H1 (cell line): ENCODE measurements around the gene PCDH9. TPM values are rescaled to one million over a fixed set of nuclear protein-coding genes. Genes with fewer than 3 reads are reported as not detected.

Experiments used
- CTCF ChIA-PET: fragments of 300-600 bp; sonication (Branson Sonifier 250); formaldehyde crosslinking; loops from one replicate; lab custom pipeline; 2021; ENCODE audit not compliant: partially characterized antibody; lab: Charles Lee
- POLR2A ChIA-PET: fragments of 300-600 bp; sonication (Branson Sonifier 250); formaldehyde crosslinking; loops from one replicate; lab custom pipeline; 2021; ENCODE audit warnings: inconsistent platforms; ENCODE audit not compliant: partially characterized antibody; lab: Charles Lee
- DNase-seq, 2 experiments: peaks; one replicate each; pipeline versions ENCODE4 v3.0.0 to v3.0.0-alpha.2; 2010 to 2022; ENCODE audit warnings: low spot score in 2 of 2, low read depth in 1 of 2, mixed read lengths in 1 of 2
- FAIRE-seq: peaks from 2 replicates; lab custom pipeline; 2011; peaks lifted over from hg19 to GRCh38; lab: Jason Lieb, UNC
- H2AFZ ChIP-seq: 2 replicates; pipeline ENCODE4 v1.8.1; 2012; ENCODE audit warnings: low read length, inconsistent platforms
- H2AK5ac ChIP-seq: 2 replicates; pipeline ENCODE4 v1.6.1; 2013; ENCODE audit warnings: low read depth, low read length
- H2BK120ac ChIP-seq: replicated peaks from 2 replicates; pipeline ENCODE3; 2013; ENCODE audit warnings: low read depth, low read length, inconsistent platforms
- H2BK12ac ChIP-seq: 2 replicates; pipeline ENCODE4 v1.6.1; 2013; ENCODE audit warnings: low read depth, low read length
- H2BK15ac ChIP-seq: 2 replicates; pipeline ENCODE4 v1.6.1; 2013; ENCODE audit warnings: low read length
- H2BK20ac ChIP-seq: 2 replicates; pipeline ENCODE4 v1.6.1; 2013; ENCODE audit warnings: low read length
- H2BK5ac ChIP-seq: 2 replicates; pipeline ENCODE4 v1.6.1; 2013; ENCODE audit warnings: low read depth, low read length
- H3K14ac ChIP-seq: 2 replicates; pipeline ENCODE4 v1.6.1; 2013; ENCODE audit warnings: inconsistent platforms; ENCODE audit not compliant: insufficient read length
- H3K18ac ChIP-seq: 2 replicates; pipeline ENCODE4 v1.6.1; 2013; ENCODE audit warnings: low read length; ENCODE audit errors: extremely low read depth
- H3K23ac ChIP-seq: 2 replicates; pipeline ENCODE4 v1.6.1; 2013; ENCODE audit warnings: inconsistent platforms; ENCODE audit not compliant: insufficient read length
- H3K23me2 ChIP-seq: 2 replicates; pipeline ENCODE4 v1.6.1; 2013; ENCODE audit warnings: low read depth, low read length
- H3K27ac ChIP-seq: 2 replicates; pipeline ENCODE4 v1.6.1; 2011; ENCODE audit warnings: low read depth, low read length, inconsistent platforms
- H3K27me3 ChIP-seq, 4 experiments: replicated peaks in 1 of 4; 1 replicate in 1 of 4; 2 replicates in 3 of 4; pipeline versions ENCODE4 v1.6.1 to v1.8.1; 2011 to 2013; ENCODE audit warnings: low read length in 3 of 4, mild to moderate bottlenecking in 3 of 4, inconsistent platforms in 2 of 4, mixed read lengths in 2 of 4, moderate library complexity in 1 of 4; ENCODE audit not compliant: control insufficient read depth in 3 of 4, insufficient read depth in 3 of 4; ENCODE audit errors: extremely low read depth in 1 of 4
- H3K36me3 ChIP-seq, 4 experiments: 2 replicates each; pipeline versions ENCODE4 v1.6.1 to v1.8.1; 2011 to 2013; ENCODE audit warnings: mild to moderate bottlenecking in 4 of 4, low read length in 3 of 4, moderate library complexity in 2 of 4, control low read depth in 1 of 4, inconsistent platforms in 1 of 4; ENCODE audit not compliant: insufficient read depth in 4 of 4, control insufficient read depth in 2 of 4
- H3K4ac ChIP-seq: replicated peaks from 2 replicates; pipeline ENCODE3; 2013; ENCODE audit warnings: low read length, low read depth, mixed read lengths, inconsistent platforms; ENCODE audit not compliant: insufficient read length
- H3K4me1 ChIP-seq, 4 experiments: replicated peaks in 1 of 4; 1 replicate in 1 of 4; 2 replicates in 3 of 4; pipeline versions ENCODE4 v1.6.1 to v1.8.1; 2011 to 2013; ENCODE audit warnings: low read length in 3 of 4, inconsistent platforms in 2 of 4, mixed read lengths in 1 of 4; ENCODE audit not compliant: insufficient read depth in 4 of 4, control insufficient read depth in 3 of 4
- H3K4me2 ChIP-seq, 2 experiments: 2 replicates each; pipeline versions ENCODE4 v1.6.1 to v1.8.1; 2011 to 2013; ENCODE audit warnings: low read depth in 2 of 2, low read length in 2 of 2, control low read depth in 1 of 2, inconsistent platforms in 1 of 2, mild to moderate bottlenecking in 1 of 2; ENCODE audit not compliant: insufficient read depth in 1 of 2
- H3K4me3 ChIP-seq, 4 experiments: fragments of 200-600, 300-600 bp in 1 of 4; sonication (generic), shearing (Covaris generic), sonication (Bioruptor Twin) in 1 of 4; 2 replicates each; pipeline versions ENCODE4 v1.5.1 to v1.8.1; 2011 to 2016; ENCODE audit warnings: low read length in 4 of 4, low read depth in 3 of 4, control low read depth in 2 of 4, inconsistent platforms in 2 of 4, mild to moderate bottlenecking in 2 of 4, mixed read lengths in 1 of 4, moderate library complexity in 1 of 4; ENCODE audit not compliant: insufficient read depth in 2 of 4; ENCODE audit errors: extremely low read depth in 1 of 4
- H3K56ac ChIP-seq: replicated peaks from 2 replicates; pipeline ENCODE3; 2013; ENCODE audit warnings: low read depth, mild to moderate bottlenecking, mixed read lengths, low read length, inconsistent platforms; ENCODE audit not compliant: insufficient read length
- H3K79me1 ChIP-seq: 2 replicates; pipeline ENCODE4 v1.6.1; 2013; ENCODE audit warnings: low read depth, low read length, control low read depth
- H3K79me2 ChIP-seq, 2 experiments: 2 replicates each; pipeline versions ENCODE4 v1.6.1 to v1.8.1; 2012 to 2013; ENCODE audit warnings: low read length in 2 of 2, mild to moderate bottlenecking in 2 of 2, inconsistent platforms in 1 of 2; ENCODE audit not compliant: insufficient read depth in 2 of 2, control insufficient read depth in 1 of 2
- H3K9ac ChIP-seq, 4 experiments: replicated peaks in 1 of 4; 1 replicate in 1 of 4; 2 replicates in 3 of 4; pipeline versions ENCODE4 v1.6.1 to v1.8.1; 2011 to 2013; ENCODE audit warnings: low read depth in 3 of 4, low read length in 3 of 4, control low read depth in 2 of 4, mild to moderate bottlenecking in 2 of 4, moderate library complexity in 2 of 4, inconsistent platforms in 1 of 4; ENCODE audit errors: extremely low read depth in 1 of 4
- H3K9me3 ChIP-seq, 2 experiments: 2 replicates each; pipeline versions ENCODE4 v1.6.1 to v1.8.1; 2012 to 2013; ENCODE audit warnings: mild to moderate bottlenecking in 2 of 2, moderate library complexity in 2 of 2, control low read depth in 1 of 2, inconsistent platforms in 1 of 2, low read depth in 1 of 2, low read length in 1 of 2, mixed read lengths in 1 of 2; ENCODE audit not compliant: insufficient read depth in 2 of 2
- H4K20me1 ChIP-seq, 2 experiments: replicated peaks in 1 of 2; 2 replicates each; pipeline versions ENCODE3 to v1.8.1; 2011 to 2013; ENCODE audit warnings: inconsistent platforms in 2 of 2, low read length in 2 of 2, mild to moderate bottlenecking in 1 of 2; ENCODE audit not compliant: insufficient read depth in 2 of 2, control insufficient read depth in 1 of 2
- H4K5ac ChIP-seq: 2 replicates; pipeline ENCODE4 v1.6.1; 2013; ENCODE audit warnings: low read length, low read depth, mixed read lengths, inconsistent platforms; ENCODE audit not compliant: insufficient read length
- H4K8ac ChIP-seq: 2 replicates; pipeline ENCODE4 v1.8.0; 2013; ENCODE audit warnings: mild to moderate bottlenecking, moderate library complexity, low read length, inconsistent platforms; ENCODE audit not compliant: insufficient read depth; ENCODE audit errors: extremely low read depth
- H4K91ac ChIP-seq: replicated peaks from 2 replicates; pipeline ENCODE3; 2013; ENCODE audit warnings: low read length, mixed read lengths, inconsistent platforms; ENCODE audit not compliant: insufficient read length
- CBX5 ChIP-seq: fragments of 300-800, 300-1000 bp; sonication (generic); IDR thresholded peaks from 2 replicates; pipeline ENCODE4 v1.7.1; 2016; ENCODE audit warnings: antibody characterized with exemption, low read length, low read depth
- CTBP2 ChIP-seq: IDR thresholded peaks from 2 replicates; pipeline ENCODE4 v1.7.0; 2011; ENCODE audit warnings: borderline replicate concordance, mild to moderate bottlenecking, moderate library complexity, mixed read lengths, low read length; ENCODE audit not compliant: insufficient read depth, insufficient read length
- EP300 ChIP-seq, 2 experiments: IDR thresholded peaks; 1 replicate in 1 of 2; 2 replicates in 1 of 2; pipeline ENCODE4 v1.6.1; 2011 to 2012; ENCODE audit warnings: low read depth in 2 of 2, low read length in 2 of 2, mild to moderate bottlenecking in 2 of 2, borderline replicate concordance in 1 of 2, inconsistent platforms in 1 of 2, moderate library complexity in 1 of 2
- HDAC6 ChIP-seq: IDR thresholded peaks from one replicate; pipeline ENCODE4 v1.7.1; 2012; ENCODE audit warnings: low read depth, mild to moderate bottlenecking, inconsistent platforms, low read length, moderate library complexity
- POLR2A ChIP-seq, 2 experiments: IDR thresholded peaks; 1 replicate in 1 of 2; 2 replicates in 1 of 2; pipeline ENCODE4 v1.6.1; 2011; ENCODE audit warnings: low read depth in 2 of 2, low read length in 2 of 2, mild to moderate bottlenecking in 2 of 2; ENCODE audit errors: control extremely low read depth in 1 of 2
- SAP30 ChIP-seq: fragments of 300-600 bp; sonication (generic); IDR thresholded peaks from 2 replicates; pipeline ENCODE4 v1.7.1; 2012; ENCODE audit warnings: low read length, moderate library complexity, mild to moderate bottlenecking, inconsistent platforms; ENCODE audit not compliant: insufficient read depth, insufficient replicate concordance
- SIX5 ChIP-seq: IDR thresholded peaks from 2 replicates; pipeline ENCODE4 v1.6.1; 2011; ENCODE audit warnings: mild to moderate bottlenecking, low read depth, low read length
- SP2 ChIP-seq: IDR thresholded peaks from 2 replicates; pipeline ENCODE4 v1.6.1; 2012; ENCODE audit warnings: mild to moderate bottlenecking, low read length, inconsistent platforms
- SRF ChIP-seq: IDR thresholded peaks from 2 replicates; pipeline ENCODE4 v1.6.1; 2011; ENCODE audit warnings: mild to moderate bottlenecking, low read depth, low read length, moderate library complexity
- TAF7 ChIP-seq: optimal IDR thresholded peaks from 2 replicates; pipeline ENCODE3; 2011; ENCODE audit warnings: low read depth, mild to moderate bottlenecking, inconsistent platforms, low read length, moderate library complexity, borderline replicate concordance
- TEAD4 ChIP-seq: IDR thresholded peaks from 2 replicates; pipeline ENCODE4 v1.6.1; 2012; ENCODE audit warnings: low read depth, low read length, inconsistent platforms, mixed read lengths
- WGBS, 2 experiments: shearing (Covaris generic) in 1 of 2; methylation state at CpG; one replicate each; pipeline versions ENCODE4 v1.1.6 to v1.1.7; 2013 to 2015; ENCODE audit warnings: low lambda C conversion rate in 2 of 2, mixed read lengths in 2 of 2, inconsistent platforms in 1 of 2, low coverage in 1 of 2, missing lambda C conversion rate in 1 of 2; ENCODE audit not compliant: insufficient replicate concordance in 2 of 2, insufficient coverage in 1 of 2, insufficient read length in 1 of 2; ENCODE audit errors: extremely low coverage in 1 of 2, missing lambda C conversion rate in 1 of 2; 5-methylcytosine and 5-hydroxymethylcytosine counted together
- polyA plus RNA-seq, 7 experiments: library from polyadenylated mRNA; depleted of rRNA in 3 of 7; stranded (reverse) in 5 of 7; unstranded in 2 of 7; fragments of >200 nt in 5 of 7; fragments of 200-250 nt in 2 of 7; gene quantifications; 1 replicate in 5 of 7; 2 replicates in 1 of 7; 4 replicates in 1 of 7; pipeline versions ENCODE4 v1.2.1 to v1.2.3, GENCODE V29; 2011 to 2013; ENCODE audit warnings: missing spikeins in 2 of 7, mixed read lengths in 2 of 7
- total RNA-seq: library from RNA; stranded (reverse); fragmentation: NEBNext Ultra II Directional; extraction: Animal tissue kit (Norgen Biotek cat#: 25700); gene quantifications from 2 replicates; pipeline ENCODE4 v1.2.1, GENCODE V29; 2021

PCDH9 gene
- total and polyA plus RNA-seq, 2 of the 8 experiments (the other 6 are each of a cell fraction or from before 2014, with no cell fraction given): 0.12 to 0.60 TPM

DNA sequence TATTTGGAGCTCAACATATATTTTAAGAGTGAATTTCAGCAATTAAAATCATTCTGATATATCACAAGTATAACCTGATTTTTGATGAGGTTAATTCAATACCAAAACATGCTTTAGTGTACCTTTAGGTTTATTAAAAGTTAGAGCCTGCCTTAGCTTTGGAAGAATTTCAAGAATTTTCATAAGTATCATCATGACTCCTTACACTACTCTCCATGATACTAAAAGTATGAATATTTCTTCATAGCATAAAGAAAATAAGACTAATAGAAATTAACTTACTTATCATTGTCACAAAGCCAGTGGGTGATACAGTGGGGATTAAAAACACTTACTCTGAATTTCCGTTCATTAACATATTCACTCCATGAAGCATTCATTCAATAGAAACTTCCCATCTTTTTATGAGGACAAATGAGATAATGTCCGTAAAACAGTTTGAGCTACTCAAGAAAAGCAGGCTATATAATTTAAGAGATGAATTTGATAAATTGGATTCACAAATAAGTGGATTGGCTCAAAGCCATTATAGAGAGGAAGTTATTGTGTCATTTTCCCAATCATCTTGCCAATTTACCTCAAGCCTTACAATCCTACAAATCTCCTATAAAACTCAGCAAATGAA, 214.0 kb downstream of the PCDH9 start:
- DNase-seq (no peak), FAIRE-seq (no peak)
- Histone ChIP-seq H2AK5ac (no peak overlapping the region), H3K79me1 (no peaks in the 10 kb centered on the region), H4K91ac (no peak overlapping the region), H3K4me2 (no peak overlapping the region), H3K4ac (no peak overlapping the region), H2BK15ac (no peak overlapping the region), H3K14ac (no peak overlapping the region), H3K23me2 (no peaks in the 10 kb centered on the region; the same call in 1 of the 2 replicates), H2AFZ (no peak overlapping the region), H3K56ac (no peak overlapping the region), H2BK12ac (no peak overlapping the region), H3K23ac (no peak overlapping the region), H2BK20ac (no peak overlapping the region), H2BK120ac (no peak overlapping the region), H3K79me2 (no peaks in the 10 kb centered on the region), H3K4me1 (no peaks in the 10 kb centered on the region; a peak in 1 of 7 replicates), H2BK5ac (no peak overlapping the region), H3K18ac (no peak overlapping the region), H4K20me1 (no peaks in the 10 kb centered on the region), H3K9ac (no peak overlapping the region), H4K8ac (no peak overlapping the region), H3K4me3 (no peak overlapping the region), H3K27ac (no peak overlapping the region), H4K5ac (no peak overlapping the region), H3K36me3 (no peaks in the 10 kb centered on the region), H3K9me3 (0 out of 4 replicates have a peak, but pooled peaks cover 0 to 2% of the 10 kb centered on the region in 2 experiments), H3K27me3 (no peaks in the 10 kb centered on the region)
- CTCF ChIA-PET: interaction anchor here (0.6 to 0.8 kb wide), 3 partner anchors 22 to 114 kb away, joined by 3 to 5 read pairs (median 3); no protein-coding TSS in a partner anchor
- POLR2A ChIA-PET: no interaction called here
- WGBS, 2 experiments: 93% methylated on average over 2 of the region's 2 CpGs; no CpG with 5 or more reads in 1 of the 2 experiments
- TF ChIP-seq CTBP2 (no peak), SP2 (no peak), SRF (no peak), TAF7 (no peak), HDAC6 (no peak), TEAD4 (no peak), EP300 (IDR thresholded peaks at IDR 0.05; ENCODE audit: borderline replicate concordance in 1 of 2, low read depth in 2 of 2, low read length in 2 of 2) (no peak), CBX5 (no peak), SAP30 (no peak), SIX5 (no peak), POLR2A (IDR thresholded peaks at IDR 0.05; ENCODE audit: control extremely low read depth in 1 of 2, low read depth in 2 of 2, low read length in 2 of 2) (no peak)
